AG09309 (cell line): ENCODE data around the gene UVSSA.

Source experiments
- DNase-seq: peaks from one replicate; pipeline ENCODE4 v3.0.0-alpha.2; 2010; ENCODE audit warnings: low read depth
- H3K4me3 ChIP-seq: 2 replicates; pipeline ENCODE4 v1.5.1; 2011; ENCODE audit warnings: mild to moderate bottlenecking, low read depth, low read length, moderate library complexity; ENCODE audit not compliant: control insufficient read depth
- CTCF ChIP-seq: IDR thresholded peaks from 2 replicates; pipeline ENCODE4 v1.5.1; 2011; ENCODE audit warnings: mild to moderate bottlenecking, low read depth, low read length, inconsistent platforms; ENCODE audit not compliant: insufficient read depth, control insufficient read depth; ENCODE audit errors: missing control alignments

Gene UVSSA

GRCh38 chr4:1325176-1325480 is 21.9 kb upstream of the UVSSA start:
- no peak for TF ChIP-seq CTCF
- DNase-seq, result no peak
- no peak overlapping the region for H3K4me3 ChIP-seq

GRCh38 chr4:1325681-1326635 is 21.1 kb upstream of the UVSSA start:
- DNase-seq, result no peak
- no peak for TF ChIP-seq CTCF
- no peak overlapping the region for H3K4me3 ChIP-seq

- no peak for DNase-seq
- no peak for TF ChIP-seq CTCF
- H3K4me3 ChIP-seq, result no peak overlapping the region
Observed at GRCh38 chr4:1326751-1327525, 20.1 kb upstream of the UVSSA start.

- no peak for DNase-seq
- no peak overlapping the region for H3K4me3 ChIP-seq
- TF ChIP-seq CTCF, result no peak
Observed at GRCh38 chr4:1327526-1328266, 19.3 kb upstream of the UVSSA start.

GRCh38 chr4:1328267-1329155 is 18.5 kb upstream of the UVSSA start:
- no peak for TF ChIP-seq CTCF
- no peak overlapping the region for H3K4me3 ChIP-seq
- DNase-seq, result no peak
